Measurements from ENCODE around the gene WDR82.

WDR82 gene

DNA sequence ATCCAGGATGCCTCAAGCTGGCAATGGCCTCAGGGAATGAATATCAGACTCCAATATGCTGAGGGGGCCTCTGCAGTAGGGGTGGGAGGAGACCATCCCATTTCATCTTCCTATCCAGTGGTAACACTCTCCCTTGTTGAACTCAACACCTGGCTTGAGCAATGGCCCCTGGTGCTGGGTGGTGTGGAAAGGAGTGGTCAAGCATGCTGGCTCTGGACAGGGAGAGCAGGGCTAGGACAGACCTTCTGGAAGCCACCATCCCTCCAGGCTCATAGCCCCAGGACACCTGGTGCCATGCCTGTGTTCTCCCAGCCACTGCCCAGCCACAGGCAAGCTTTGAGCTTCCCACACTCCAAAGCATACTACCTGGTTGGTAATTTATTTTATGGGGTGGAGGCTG, 47.2 kb upstream of the WDR82 start:
- Histone ChIP-seq H3F3A (ENCODE audit: control insufficient read depth, insufficient read depth) (no peaks in the 10 kb centered on the region), H3K4me3 (ENCODE audit: low read length) (no peak overlapping the region), H3K9me3 (ENCODE audit: control insufficient read depth, insufficient read depth, low read length) (no peaks in the 10 kb centered on the region), H3K9me2 (replicated peaks; ENCODE audit: control insufficient read depth, low read length) (no peaks in the 10 kb centered on the region), H3K27me3 (ENCODE audit: control insufficient read depth, low read length) (no peaks in the 10 kb centered on the region), H3K4me1 (ENCODE audit: control insufficient read depth, low read length) (no peaks in the 10 kb centered on the region), H3K79me2 (ENCODE audit: control insufficient read depth, low read length) (no peaks in the 10 kb centered on the region), H3K27ac (ENCODE audit: low read depth, low read length) (no peak overlapping the region), H3K4me2 (ENCODE audit: low read length) (no peak overlapping the region), H4K20me1 (ENCODE audit: control insufficient read depth, insufficient read depth, low read depth, low read length) (no peaks in the 10 kb centered on the region; the same call in 1 of the 2 replicates), H3K36me3 (ENCODE audit: control insufficient read depth, low read length) (no peaks in the 10 kb centered on the region)
- no peak for TF ChIP-seq EZH2phosphoT487 (IDR thresholded peaks at IDR 0.05; ENCODE audit: borderline replicate concordance, low read length)
- no peak for TF ChIP-seq CTCF (IDR thresholded peaks at IDR 0.05; ENCODE audit: low read depth, low read length, poor library complexity, severe bottlenecking)

- H3K79me2 ChIP-seq (ENCODE audit: control insufficient read depth, low read length): no peaks in the 10 kb centered on the region
- H3K4me3 ChIP-seq (ENCODE audit: low read length): no peak overlapping the region
- H3K36me3 ChIP-seq (ENCODE audit: control insufficient read depth, low read length): no peaks in the 10 kb centered on the region
- H3K27ac ChIP-seq (ENCODE audit: low read depth, low read length): no peak overlapping the region
- H3K27me3 ChIP-seq (ENCODE audit: control insufficient read depth, low read length): no peaks in the 10 kb centered on the region
- no peaks in the 10 kb centered on the region; the same call in 1 of the 2 replicates for H4K20me1 ChIP-seq (ENCODE audit: control insufficient read depth, insufficient read depth, low read depth, low read length)
- no peaks in the 10 kb centered on the region for H3K4me1 ChIP-seq (ENCODE audit: control insufficient read depth, low read length)
- no peak for TF ChIP-seq EZH2phosphoT487 (IDR thresholded peaks at IDR 0.05; ENCODE audit: borderline replicate concordance, low read length)
- no peak for TF ChIP-seq CTCF (IDR thresholded peaks at IDR 0.05; ENCODE audit: low read depth, low read length, poor library complexity, severe bottlenecking)
- H3K9me2 ChIP-seq (replicated peaks; ENCODE audit: control insufficient read depth, low read length): no peaks in the 10 kb centered on the region
- no peaks in the 10 kb centered on the region for H3K9me3 ChIP-seq (ENCODE audit: control insufficient read depth, insufficient read depth, low read length)
- no peak overlapping the region for H3K4me2 ChIP-seq (ENCODE audit: low read length)
- no peaks in the 10 kb centered on the region for H3F3A ChIP-seq (ENCODE audit: control insufficient read depth, insufficient read depth)
These were observed 46.2 kb upstream of the WDR82 start for GRCh38 chr3:52324676-52325075.

DNA sequence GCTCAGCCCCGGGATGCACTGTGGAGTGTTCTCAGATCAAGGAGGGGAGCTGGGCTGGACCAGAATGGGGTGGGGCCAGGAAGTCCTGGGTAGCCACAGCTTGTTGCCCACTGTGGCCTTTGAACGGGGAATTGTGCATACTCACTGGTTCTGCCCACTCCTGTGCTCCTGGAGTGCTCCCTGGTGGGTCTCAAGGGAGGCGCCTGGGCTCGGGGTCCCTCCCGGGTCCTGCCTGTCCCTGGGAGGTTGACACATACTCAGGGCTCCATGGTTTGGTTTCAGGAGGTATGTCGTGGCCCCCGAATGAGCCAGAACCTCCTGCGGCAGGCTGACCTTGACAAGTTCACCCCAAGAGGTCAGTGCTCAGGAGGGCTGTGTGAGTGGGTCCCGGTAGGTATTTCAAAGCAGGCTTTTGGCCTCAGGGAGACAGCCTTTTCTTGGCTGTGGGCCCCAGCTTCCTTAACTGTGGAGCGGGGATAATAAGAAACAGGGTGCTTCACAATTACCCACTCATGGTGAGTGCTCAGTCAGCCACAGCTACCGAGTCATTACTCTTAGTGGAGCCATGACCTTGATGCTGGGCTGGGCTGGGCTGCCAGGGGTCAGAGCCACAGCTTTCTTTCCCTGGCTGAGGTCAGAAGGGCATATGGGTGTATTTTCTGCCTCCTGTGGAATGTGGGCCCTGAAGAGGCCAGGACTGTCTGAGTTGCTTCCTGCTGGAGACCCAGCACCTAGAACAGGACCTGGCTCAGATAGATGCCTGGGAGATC, 45.3 kb upstream of the WDR82 start:
- no peak overlapping the region for H3K4me3 ChIP-seq (ENCODE audit: low read length)
- H3K27me3 ChIP-seq (ENCODE audit: control insufficient read depth, low read length): no peaks in the 10 kb centered on the region
- H3F3A ChIP-seq (ENCODE audit: control insufficient read depth, insufficient read depth): no peaks in the 10 kb centered on the region
- H3K36me3 ChIP-seq (ENCODE audit: control insufficient read depth, low read length): no peaks in the 10 kb centered on the region
- H3K4me2 ChIP-seq (ENCODE audit: low read length): no peak overlapping the region
- no peaks in the 10 kb centered on the region for H3K9me3 ChIP-seq (ENCODE audit: control insufficient read depth, insufficient read depth, low read length)
- no peak for TF ChIP-seq CTCF (IDR thresholded peaks at IDR 0.05; ENCODE audit: low read depth, low read length, poor library complexity, severe bottlenecking)
- TF ChIP-seq EZH2phosphoT487 (IDR thresholded peaks at IDR 0.05; ENCODE audit: borderline replicate concordance, low read length): no peak
- no peaks in the 10 kb centered on the region for H3K9me2 ChIP-seq (replicated peaks; ENCODE audit: control insufficient read depth, low read length)
- no peaks in the 10 kb centered on the region; the same call in 1 of the 2 replicates for H4K20me1 ChIP-seq (ENCODE audit: control insufficient read depth, insufficient read depth, low read depth, low read length)
- H3K4me1 ChIP-seq (ENCODE audit: control insufficient read depth, low read length): no peaks in the 10 kb centered on the region
- no peaks in the 10 kb centered on the region for H3K79me2 ChIP-seq (ENCODE audit: control insufficient read depth, low read length)
- H3K27ac ChIP-seq (ENCODE audit: low read depth, low read length): no peak overlapping the region
